ENCODE results near the gene SPRED2.

DNA sequence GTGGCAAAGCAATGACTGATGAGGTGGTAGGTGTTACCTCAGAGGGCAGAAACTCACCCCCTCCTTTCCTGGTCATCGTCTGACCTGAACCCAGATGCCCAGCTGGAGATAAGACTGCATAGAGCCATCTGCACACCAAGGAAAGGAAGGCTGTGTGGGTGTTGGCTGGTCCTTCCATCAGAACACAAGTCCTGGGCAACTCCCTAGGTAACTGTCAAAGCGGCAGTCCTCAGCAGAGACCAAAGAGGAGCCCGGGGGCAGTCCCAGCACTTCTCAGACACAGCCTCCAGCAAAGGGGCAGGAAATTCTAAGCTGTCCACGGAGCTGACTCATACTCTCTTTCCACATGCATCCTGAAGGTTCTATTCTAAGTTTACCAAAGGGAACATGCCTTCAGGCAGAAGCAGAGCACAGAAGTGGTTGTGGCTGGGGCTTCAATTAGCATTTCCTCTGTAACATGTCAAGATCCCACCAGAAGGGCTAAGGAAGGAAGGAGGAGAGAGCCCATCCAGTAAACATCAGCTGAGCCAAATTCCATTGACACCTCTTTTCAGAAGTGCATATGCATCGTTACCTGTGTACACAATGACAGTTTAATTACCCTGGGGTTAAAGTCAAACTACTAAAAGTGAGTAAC lies 54.7 kb downstream of the SPRED2 start:
- no peak for TF ChIP-seq EZH2 (IDR thresholded peaks at IDR 0.05; ENCODE audit: borderline replicate concordance, low read length)
- TF ChIP-seq, protein P1, sequence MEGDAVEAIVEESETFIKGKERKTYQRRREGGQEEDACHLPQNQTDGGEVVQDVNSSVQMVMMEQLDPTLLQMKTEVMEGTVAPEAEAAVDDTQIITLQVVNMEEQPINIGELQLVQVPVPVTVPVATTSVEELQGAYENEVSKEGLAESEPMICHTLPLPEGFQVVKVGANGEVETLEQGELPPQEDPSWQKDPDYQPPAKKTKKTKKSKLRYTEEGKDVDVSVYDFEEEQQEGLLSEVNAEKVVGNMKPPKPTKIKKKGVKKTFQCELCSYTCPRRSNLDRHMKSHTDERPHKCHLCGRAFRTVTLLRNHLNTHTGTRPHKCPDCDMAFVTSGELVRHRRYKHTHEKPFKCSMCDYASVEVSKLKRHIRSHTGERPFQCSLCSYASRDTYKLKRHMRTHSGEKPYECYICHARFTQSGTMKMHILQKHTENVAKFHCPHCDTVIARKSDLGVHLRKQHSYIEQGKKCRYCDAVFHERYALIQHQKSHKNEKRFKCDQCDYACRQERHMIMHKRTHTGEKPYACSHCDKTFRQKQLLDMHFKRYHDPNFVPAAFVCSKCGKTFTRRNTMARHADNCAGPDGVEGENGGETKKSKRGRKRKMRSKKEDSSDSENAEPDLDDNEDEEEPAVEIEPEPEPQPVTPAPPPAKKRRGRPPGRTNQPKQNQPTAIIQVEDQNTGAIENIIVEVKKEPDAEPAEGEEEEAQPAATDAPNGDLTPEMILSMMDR (conservative IDR thresholded peaks at IDR 0.05 in 1 of 2, IDR thresholded peaks at IDR 0.05 in 1 of 2; ENCODE audit: extremely low read depth in 1 of 2, insufficient read depth in 1 of 2, low read depth in 1 of 2, low read length in 2 of 2), result no peak
